Measurements from ENCODE around the gene RHOT2. TPM values are rescaled to one million over a fixed set of nuclear protein-coding genes. Genes with fewer than 3 reads are reported as not detected.

RHOT2 gene
- total RNA-seq, 1 experiment from 2014 or later: 210 TPM

- H3K23ac ChIP-seq (ENCODE audit: insufficient read length, low read depth, low read length): no peak overlapping the region
- no peak overlapping the region for H3K56ac ChIP-seq (ENCODE audit: insufficient read length, low read depth, low read length)
- H3K27me3 Mint-ChIP-seq (ENCODE audit: low read depth): no peaks in the 10 kb centered on the region; the same call in 1 of the 2 replicates
- H3K36me3 Mint-ChIP-seq (ENCODE audit: insufficient read depth in 1 of 3, low read depth in 3 of 3): peaks cover 15 to 47% (median 44%) of the 10 kb centered on the region in 3 experiments; a peak in 6 of 7 replicates
- peaks cover 2% of the 10 kb centered on the region; the same call in 1 of the 2 replicates for H3K79me2 ChIP-seq (ENCODE audit: insufficient read depth, low read length)
- no peaks in the 10 kb centered on the region for H3K27me3 ChIP-seq (ENCODE audit: insufficient read depth, low read length)
- no peak overlapping the region for H3K9ac ChIP-seq (ENCODE audit: extremely low read depth, insufficient read length, low read length)
- H3T11ph ChIP-seq (ENCODE audit: low read length): no peak overlapping the region
- H2BK12ac ChIP-seq (ENCODE audit: insufficient read length, low read depth, low read length): no peak overlapping the region
- H2BK20ac ChIP-seq (ENCODE audit: low read depth, low read length, poor library complexity, severe bottlenecking): no peak overlapping the region
- H4K20me1 ChIP-seq (ENCODE audit: control insufficient read depth, insufficient read depth, insufficient read length): no peaks in the 10 kb centered on the region
- H4K91ac ChIP-seq (ENCODE audit: insufficient read length, low read depth, low read length): no peak overlapping the region
- no peak overlapping the region for H4K5ac ChIP-seq (ENCODE audit: insufficient read length, low read depth, low read length)
- no peak overlapping the region for H2AK5ac ChIP-seq (ENCODE audit: insufficient read length, low read length)
- H3K27ac ChIP-seq (ENCODE audit: insufficient read length, low read depth, low read length): no peak overlapping the region
- H3K79me1 ChIP-seq (ENCODE audit: insufficient read depth, low read depth, low read length, poor library complexity, severe bottlenecking): no peaks in the 10 kb centered on the region
- H3K4ac ChIP-seq (ENCODE audit: low read depth, low read length): no peak overlapping the region
- H2AFZ ChIP-seq (ENCODE audit: low read length): no peak overlapping the region
- no peak for DNase-seq
- H3K4me1 Mint-ChIP-seq: peaks cover 10 to 26% of the 10 kb centered on the region in 2 experiments
- H3K23me2 ChIP-seq (ENCODE audit: insufficient read length, low read depth, low read length, poor library complexity, severe bottlenecking): peaks cover 17% of the 10 kb centered on the region
- no peaks in the 10 kb centered on the region for H3K4me1 ChIP-seq (ENCODE audit: insufficient read depth, low read length)
- no CpG with 5 or more reads among the region's 61 CpGs for WGBS (ENCODE audit: extremely low coverage, insufficient read length, low lambda C conversion rate)
- no peak overlapping the region for H4K8ac ChIP-seq (replicated peaks; ENCODE audit: insufficient read length, low read depth, low read length)
- H2BK120ac ChIP-seq (ENCODE audit: low read depth, low read length, poor library complexity, severe bottlenecking): no peak overlapping the region
- H3K9me3 Mint-ChIP-seq: no peaks in the 10 kb centered on the region
- no peak overlapping the region for H3K14ac ChIP-seq (ENCODE audit: insufficient read depth, low read length)
- no peak overlapping the region for H2BK15ac ChIP-seq (ENCODE audit: low read depth, low read length)
- H3K9me3 ChIP-seq (ENCODE audit: control insufficient read depth, low read depth, low read length): no peaks in the 10 kb centered on the region
- no peak overlapping the region for H3K27ac Mint-ChIP-seq
- H3K4me3 Mint-ChIP-seq: peak overlapping the region in 1 of 2 experiments; percentile 57; a peak in 1 of 5 replicates
- no peak overlapping the region for H3K18ac ChIP-seq (ENCODE audit: insufficient read length, low read depth, low read length)
- peak overlapping the region; percentile 20 for H3K4me2 ChIP-seq (ENCODE audit: insufficient read depth, insufficient read length, low read length)
- TF ChIP-seq CTCF (conservative IDR thresholded peaks at IDR 0.05): no peak
- H2BK5ac ChIP-seq (ENCODE audit: insufficient read length, low read length): no peak overlapping the region
Observed at GRCh38 chr16:684961-685696, 17.2 kb downstream of the RHOT2 start.

Measured in H9 (cell line).